Fibroblast of peridontal ligament (primary cell): ENCODE measurements around the gene MEGF10.

Source experiments
- DNase-seq: peaks from one replicate; pipeline ENCODE4 v3.0.0-alpha.2; 2010; ENCODE audit errors: extremely low read depth

The MEGF10 gene

GRCh38 chr5:127369796-127370195 is 79.2 kb downstream of the MEGF10 start:
- DNase-seq: no peak

- DNase-seq: no peak
Measured at GRCh38 chr5:127370631-127371030, 80.0 kb downstream of the MEGF10 start.

GRCh38 chr5:127373858-127374491 is 83.4 kb downstream of the MEGF10 start:
- no peak for DNase-seq

- DNase-seq: no peak
Measured at GRCh38 chr5:127375124-127375523, 84.5 kb downstream of the MEGF10 start.

- no peak for DNase-seq
Measured at GRCh38 chr5:127375544-127376091, 85.0 kb downstream of the MEGF10 start.

- no peak for DNase-seq
Measured at GRCh38 chr5:127377651-127378050, 87.1 kb downstream of the MEGF10 start.

GRCh38 chr5:127385936-127386335 is 95.3 kb downstream of the MEGF10 start:
- DNase-seq: no peak

- peak; percentile 44 for DNase-seq
Measured at GRCh38 chr5:127386557-127386956, 96.0 kb downstream of the MEGF10 start.

GRCh38 chr5:127389601-127390000 is 99.0 kb downstream of the MEGF10 start:
- no peak for DNase-seq

GRCh38 chr5:127392762-127393161 is 102.2 kb downstream of the MEGF10 start:
- no peak for DNase-seq

GRCh38 chr5:127396490-127397155 is 106.0 kb downstream of the MEGF10 start:
- no peak for DNase-seq

GRCh38 chr5:127398508-127398907 is 107.9 kb downstream of the MEGF10 start:
- no peak for DNase-seq

GRCh38 chr5:127399068-127399467 is 108.5 kb downstream of the MEGF10 start:
- no peak for DNase-seq

GRCh38 chr5:127400539-127400938 is 109.9 kb downstream of the MEGF10 start:
- no peak for DNase-seq

- DNase-seq: peak; percentile 30
Measured at GRCh38 chr5:127400946-127401670, 110.5 kb downstream of the MEGF10 start.

GRCh38 chr5:127402361-127402760 is 111.8 kb downstream of the MEGF10 start:
- DNase-seq: no peak

GRCh38 chr5:127404190-127404589 is 113.6 kb downstream of the MEGF10 start:
- DNase-seq: no peak

GRCh38 chr5:127406326-127407121 is 115.9 kb downstream of the MEGF10 start:
- DNase-seq: no peak

- DNase-seq: no peak
Measured at GRCh38 chr5:127409246-127409917, 118.8 kb downstream of the MEGF10 start.

- no peak for DNase-seq
Measured at GRCh38 chr5:127409921-127410675, 119.5 kb downstream of the MEGF10 start.

GRCh38 chr5:127410959-127411358 is 120.4 kb downstream of the MEGF10 start:
- no peak for DNase-seq
